Body of pancreas (tissue), 4 donors: ENCODE measurements around the gene ST8SIA4.

Experiments used
- POLR2A ChIP-seq, 3 donors: fragments of 450-650 bp; IDR thresholded peaks; one replicate each; pipeline ENCODE4 v1.6.1; 2016; ENCODE audit warnings: antibody characterized with exemption in 3 of 3, mild to moderate bottlenecking in 2 of 3
- TF ChIP-seq, protein P1 (sequence below), 7 experiments: fragments of 450-650 bp in 4 of 7; fragments of 200-600 bp in 3 of 7; sonication (generic) in 3 of 7; IDR thresholded peaks; one replicate each; pipeline ENCODE4 v1.5.1; 2016 to 2019; ENCODE audit warnings: antibody characterized with exemption in 7 of 7

DNA sequence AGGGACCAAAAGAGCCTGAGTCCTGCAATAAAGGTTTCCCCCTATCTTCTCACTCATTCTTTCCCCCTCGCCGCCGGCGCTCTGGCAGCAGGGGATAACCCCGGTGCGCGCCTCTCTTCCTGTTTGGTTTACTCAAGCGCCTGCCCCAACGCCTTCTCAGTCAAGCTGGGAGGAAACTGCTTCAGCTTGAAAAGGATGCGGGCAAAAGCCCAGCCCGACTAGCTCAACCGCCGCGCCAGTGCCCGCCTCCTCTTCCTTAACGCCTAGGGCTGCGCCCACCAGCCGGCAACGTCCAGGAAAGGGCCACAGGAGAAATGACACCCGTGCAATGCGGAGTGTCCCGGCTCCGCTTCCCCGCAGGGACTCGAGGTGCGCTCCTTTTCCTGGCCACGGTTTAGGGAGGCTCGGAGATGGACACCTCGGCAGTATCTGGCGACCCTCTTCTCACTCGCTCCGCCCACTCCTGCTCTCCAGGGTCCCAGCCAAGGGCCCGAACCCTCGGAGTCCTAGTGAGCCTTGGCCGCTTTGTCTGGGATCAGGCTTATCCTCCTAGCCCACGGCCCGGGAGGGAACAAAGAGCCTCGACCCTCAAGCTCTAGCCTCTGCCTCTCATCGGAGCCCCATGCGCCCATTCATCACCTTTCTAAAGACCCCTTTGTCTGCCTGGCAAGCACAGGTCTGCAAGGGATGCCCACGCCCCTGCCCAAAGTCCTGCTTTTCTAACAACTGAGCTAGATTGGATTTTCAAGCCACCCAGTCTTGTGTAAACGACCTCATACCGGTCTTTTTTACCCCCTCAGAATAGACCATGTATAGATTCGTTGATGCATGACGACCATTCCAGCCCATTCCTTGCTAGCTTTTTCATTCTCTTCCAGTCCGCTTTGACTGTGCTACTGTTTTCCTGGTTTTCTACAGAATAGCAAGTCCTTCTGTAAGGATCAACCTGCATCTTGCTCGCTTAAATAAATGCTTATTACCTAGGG is 2.0 kb downstream of the ST8SIA4 start:
- peak in 2 of 3 donors; percentile 24 to 49 for TF ChIP-seq POLR2A (IDR thresholded peaks at IDR 0.05)
- TF ChIP-seq, protein P1, sequence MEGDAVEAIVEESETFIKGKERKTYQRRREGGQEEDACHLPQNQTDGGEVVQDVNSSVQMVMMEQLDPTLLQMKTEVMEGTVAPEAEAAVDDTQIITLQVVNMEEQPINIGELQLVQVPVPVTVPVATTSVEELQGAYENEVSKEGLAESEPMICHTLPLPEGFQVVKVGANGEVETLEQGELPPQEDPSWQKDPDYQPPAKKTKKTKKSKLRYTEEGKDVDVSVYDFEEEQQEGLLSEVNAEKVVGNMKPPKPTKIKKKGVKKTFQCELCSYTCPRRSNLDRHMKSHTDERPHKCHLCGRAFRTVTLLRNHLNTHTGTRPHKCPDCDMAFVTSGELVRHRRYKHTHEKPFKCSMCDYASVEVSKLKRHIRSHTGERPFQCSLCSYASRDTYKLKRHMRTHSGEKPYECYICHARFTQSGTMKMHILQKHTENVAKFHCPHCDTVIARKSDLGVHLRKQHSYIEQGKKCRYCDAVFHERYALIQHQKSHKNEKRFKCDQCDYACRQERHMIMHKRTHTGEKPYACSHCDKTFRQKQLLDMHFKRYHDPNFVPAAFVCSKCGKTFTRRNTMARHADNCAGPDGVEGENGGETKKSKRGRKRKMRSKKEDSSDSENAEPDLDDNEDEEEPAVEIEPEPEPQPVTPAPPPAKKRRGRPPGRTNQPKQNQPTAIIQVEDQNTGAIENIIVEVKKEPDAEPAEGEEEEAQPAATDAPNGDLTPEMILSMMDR (IDR thresholded peaks at IDR 0.05) = no peak
